Stimulated activated CD8-positive, alpha-beta memory T cell treated with anti-CD3 and anti-CD28 coated beads, Interleukin-4, amount 100 ng/mL, for 1 hour (primary cell): ENCODE results near the gene CRELD1.

Experiments
- DNase-seq, 2 donors: peaks; one replicate each; pipeline ENCODE4 v3.0.0-alpha.2; 2020; ENCODE audit warnings: low read depth in 2 of 2, low spot score in 1 of 2

The CRELD1 gene

DNA sequence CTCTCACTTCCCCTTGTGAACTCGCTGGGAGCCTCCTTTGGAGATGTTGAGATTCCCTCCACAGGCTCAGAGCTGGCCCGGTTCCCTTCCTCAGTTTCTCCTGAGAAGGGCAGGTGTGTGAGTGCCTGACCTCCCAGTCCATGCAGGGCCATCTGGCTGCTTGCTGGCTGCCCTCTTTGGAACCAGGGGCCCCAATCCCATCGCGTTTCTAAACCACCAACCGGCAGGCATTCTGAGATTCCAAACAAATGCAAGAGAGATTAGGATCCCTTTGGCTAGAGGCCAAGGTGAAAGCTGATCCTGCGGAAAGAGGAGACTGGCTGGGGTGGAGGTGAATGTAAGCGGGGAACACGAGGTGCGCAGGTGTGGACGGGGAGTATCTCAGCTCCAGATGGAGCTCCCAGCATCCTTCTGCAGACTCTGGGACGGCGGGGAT is 21.5 kb downstream of the CRELD1 start:
- DNase-seq = no peak

DNA sequence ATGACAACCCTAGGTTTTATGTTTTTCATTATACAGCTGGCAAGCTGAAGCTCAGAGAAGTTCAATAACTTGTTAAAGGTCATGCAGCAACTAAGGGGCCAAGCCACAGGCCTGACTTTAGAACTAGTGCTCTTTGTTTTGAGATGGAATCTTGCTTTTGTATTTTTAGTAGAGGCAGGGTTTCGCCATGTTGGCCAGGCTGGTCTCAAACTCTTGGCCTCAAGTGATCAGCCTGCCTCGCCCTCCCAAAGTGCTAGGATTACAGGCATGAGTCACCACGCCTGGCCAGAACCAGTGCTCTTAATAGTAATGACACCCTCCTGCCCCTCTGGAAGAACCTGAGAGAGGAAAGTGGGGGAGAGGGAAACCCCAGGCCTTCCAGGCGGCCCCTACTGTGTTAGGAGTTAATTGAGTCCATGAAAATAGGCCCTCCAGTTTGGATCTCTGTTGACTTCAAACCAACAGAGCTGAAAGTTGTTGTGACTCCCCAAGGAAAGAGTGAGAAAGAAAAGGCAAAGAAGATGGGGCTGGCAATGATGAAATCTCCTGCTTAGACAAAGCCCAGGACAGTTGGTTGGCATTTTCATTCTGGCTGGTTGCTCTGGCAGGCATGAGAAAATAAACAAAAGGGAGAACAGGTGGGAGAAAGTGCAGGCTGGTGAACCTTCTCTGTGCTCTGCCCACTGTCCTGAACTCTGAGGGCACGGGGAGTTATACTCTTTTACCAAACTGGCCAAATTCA is 22.1 kb downstream of the CRELD1 start:
- no peak for DNase-seq

DNA sequence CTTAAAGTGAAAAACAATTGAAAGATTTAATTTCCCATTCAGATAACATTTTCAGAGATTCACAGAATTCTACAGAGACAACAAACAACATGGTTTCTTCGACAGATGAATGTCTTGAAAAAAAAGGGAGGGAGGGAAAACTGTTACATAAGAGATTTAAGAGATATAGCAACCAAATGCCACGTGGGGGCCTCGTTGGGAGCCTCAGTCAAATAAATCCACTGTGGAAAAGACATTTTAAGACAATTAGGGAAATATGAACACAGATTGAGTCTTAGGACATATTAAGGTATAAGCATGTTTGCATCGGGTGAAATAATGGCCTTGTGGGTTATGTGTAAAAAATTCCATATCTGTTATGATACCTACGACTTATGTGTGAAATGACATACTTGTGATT is 23.6 kb downstream of the CRELD1 start:
- no peak for DNase-seq

DNA sequence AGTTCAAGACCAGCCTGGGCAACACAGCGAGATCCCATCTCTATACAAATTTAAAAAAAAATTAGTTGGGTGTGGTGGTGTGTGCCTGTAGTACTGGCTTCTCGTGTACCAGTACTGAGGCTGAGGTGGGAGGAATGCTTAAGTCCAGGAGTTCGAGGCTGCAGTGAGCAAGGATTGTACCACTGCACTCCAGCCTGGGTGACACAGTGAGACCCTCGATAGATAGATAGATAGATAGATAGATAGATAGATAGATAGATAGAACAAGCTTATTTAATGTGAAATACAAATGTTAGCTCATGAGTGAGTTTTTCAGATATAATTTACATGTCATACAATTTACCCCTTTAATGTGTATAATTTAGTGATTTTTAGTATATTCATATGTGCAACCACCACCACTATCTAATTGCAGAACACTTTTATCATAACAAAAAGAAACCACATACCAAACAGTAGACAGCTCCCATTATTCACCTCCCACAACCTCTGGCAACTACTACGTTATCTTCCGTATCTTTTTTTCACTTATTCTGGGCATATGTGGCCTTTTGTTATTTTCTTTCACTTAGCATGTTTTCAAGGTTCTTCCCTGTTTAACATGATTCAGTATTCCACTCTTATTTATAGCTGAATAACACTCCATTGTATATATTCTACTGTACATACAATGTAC is 31.7 kb downstream of the CRELD1 start:
- no peak for DNase-seq

DNA sequence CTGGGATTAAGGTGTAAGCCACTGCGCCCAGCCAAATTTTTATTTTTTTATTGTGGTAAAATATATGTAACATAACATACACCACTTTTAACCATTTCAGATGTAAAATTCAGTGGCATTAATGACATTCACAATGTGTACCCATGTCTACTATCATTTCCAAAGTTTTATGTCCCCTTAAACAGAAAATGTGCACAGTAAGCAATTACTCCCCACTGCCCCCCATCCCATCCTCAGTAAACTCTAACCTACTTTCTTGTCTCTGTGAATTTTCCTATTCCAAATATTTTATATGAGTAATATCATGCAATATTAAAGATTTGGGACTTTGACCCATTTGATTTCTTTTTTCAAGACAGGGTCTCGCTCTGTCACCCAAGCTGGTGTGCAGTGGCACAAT is 33.2 kb downstream of the CRELD1 start:
- DNase-seq = no peak

DNA sequence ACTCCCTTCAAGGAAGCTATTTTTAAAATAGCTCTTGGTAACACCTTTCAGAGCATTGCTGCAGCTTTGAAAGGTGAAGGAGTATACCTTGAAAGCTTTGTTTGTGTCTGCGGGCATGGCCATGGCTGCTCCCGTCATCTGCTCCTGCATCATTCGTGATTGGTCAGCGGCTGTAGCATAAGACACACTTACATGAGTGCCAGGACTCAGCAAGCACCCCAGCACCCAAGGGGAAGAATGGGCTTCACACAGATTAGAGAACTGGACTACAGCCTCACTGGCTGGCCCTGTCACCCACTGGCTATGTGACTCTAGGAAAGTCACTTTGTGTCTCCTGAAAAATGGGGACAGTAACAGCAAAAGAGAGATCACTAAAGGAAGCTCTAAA is 36.0 kb downstream of the CRELD1 start:
- no peak for DNase-seq

DNA sequence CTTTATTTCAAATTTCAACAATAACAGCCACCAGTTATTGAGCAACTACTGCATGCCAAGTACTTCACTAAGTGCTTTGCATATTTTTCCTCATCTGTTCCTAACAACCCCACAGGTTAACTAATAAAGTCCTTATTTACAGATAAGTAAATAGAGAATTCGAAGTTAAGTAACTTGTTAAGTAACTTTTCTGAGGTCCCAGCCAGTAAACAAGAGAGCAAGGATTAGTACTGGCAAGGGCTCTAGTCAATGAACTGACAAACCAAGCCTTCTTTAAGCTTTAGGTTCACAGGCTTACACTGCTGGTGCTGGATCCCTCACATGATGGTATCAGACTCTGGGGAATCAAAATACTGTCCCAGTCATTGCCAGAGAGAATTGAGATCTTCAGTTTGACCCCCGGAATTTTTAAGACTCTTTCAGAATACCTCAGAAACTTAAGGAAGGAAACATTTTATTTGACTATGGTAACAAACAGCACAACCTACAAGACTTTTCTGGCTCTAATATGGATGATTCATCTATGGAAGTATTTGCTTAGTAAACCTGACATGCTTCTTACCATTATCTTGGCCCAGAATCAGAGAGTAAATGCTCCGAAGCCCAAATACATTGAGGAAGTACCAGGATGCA is 36.5 kb downstream of the CRELD1 start:
- no peak for DNase-seq

DNA sequence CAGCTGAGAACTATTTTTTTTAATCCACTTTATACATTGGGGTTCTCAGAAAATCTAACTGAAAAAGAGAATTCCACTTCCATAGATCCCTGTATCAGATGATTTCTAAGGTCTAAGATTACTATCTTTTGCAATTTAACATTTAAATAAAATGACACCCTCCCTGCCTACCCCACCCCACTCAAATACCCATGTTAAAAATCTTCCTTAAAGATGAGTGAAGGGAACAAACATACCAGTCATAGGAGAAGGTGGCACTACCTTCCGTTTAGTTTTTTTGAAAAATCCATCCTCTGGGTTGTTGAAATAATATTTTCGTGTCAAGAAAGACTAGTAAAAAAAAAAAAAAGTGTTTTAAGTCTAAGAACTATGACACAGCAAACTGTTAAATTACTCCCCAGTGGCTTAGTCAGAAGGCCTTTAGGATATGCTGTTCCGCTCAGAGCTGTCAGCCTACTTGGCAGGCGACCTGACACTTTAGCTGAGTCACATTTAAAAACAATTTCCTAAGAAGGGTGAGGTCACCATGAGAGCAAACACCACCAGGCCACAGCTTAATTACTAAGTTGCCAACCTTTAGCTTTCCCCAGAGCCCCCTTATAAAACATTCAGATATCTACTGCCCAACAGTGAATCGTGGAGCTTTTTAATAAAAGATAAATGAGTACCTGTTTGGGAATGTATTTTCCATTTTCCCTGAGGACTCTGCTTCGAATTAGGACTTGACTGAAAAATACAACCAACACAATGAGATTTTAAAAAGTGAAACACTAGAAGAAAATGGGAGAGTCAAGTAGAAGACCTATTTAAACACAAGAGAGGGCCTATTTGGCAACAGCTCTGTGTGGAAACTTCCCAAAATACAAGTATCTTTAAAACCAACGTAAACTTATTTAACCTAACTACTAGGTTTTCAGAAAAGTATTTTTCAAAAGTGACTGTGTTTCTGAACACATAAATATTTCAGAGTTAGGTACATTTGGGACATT is 43.4 kb downstream of the CRELD1 start:
- no peak for DNase-seq

DNA sequence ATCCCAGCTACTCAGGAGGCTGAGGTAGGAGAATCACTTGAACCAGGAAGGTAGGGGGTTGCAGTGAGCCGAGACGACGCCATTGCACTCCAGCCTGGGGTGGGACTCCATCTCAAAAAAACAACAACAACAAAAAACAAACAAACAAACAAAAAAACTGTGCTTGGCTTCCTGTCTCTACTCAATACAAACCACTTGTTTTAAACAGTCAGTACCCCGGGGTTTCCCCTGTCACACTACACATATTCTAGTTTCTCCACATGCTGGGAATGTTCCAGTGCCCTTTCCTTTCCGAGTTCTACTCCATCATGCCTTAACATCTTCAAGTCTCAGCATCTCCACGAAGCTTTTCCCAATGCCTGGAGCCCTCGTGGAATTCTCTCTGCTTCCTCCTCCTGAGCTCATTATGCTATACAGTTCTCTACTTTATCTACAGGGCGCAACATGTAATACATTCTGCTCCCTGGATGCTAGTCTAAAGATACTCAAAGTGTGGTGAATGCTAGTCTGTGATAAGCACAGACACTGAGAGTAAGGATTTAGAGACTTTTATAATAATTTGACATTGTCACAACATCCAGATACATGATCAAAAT is 45.2 kb downstream of the CRELD1 start:
- no peak for DNase-seq

DNA sequence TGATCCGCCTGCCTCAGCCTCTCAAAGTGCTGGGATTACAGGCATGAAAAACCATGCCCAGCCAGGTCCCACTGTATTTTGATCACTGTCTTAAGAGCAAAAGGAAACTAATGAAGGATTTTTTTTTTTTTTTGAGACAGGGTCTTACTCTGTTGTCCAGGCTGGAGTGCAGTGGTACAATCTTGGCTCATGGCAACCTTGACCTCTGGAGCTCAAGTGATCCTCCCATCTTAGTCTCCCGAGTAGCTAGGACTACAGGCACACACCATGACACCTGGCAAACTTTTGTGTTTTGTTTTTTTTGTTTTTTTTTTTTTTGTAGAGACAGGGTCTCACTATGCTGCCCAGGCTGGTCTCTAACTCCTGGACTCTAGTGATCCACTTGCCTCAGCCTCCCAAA is 46.6 kb downstream of the CRELD1 start:
- no peak for DNase-seq

DNA sequence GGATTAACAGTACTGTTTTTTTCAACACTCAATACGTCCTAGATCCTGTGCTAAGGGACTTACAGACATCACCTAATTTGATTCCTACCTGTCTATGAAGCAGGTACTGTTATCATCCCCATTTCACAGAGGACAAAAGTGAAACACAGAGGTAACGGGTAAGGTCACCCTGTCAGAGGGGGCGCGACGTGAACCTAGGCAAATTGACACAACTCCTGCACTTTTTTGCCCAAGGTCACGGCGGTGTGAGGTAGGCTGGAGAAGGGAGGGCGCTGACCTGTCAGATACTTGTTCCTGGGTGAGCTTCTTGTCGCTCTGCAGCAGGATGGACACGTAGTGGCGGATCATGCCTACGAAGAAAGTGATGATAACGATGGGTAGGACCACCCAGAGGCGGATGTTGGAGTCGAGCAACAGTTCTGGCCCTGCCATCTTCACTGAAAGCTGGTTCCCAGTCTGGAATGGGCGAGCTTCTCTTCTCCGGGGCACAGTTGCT is 52.6 kb downstream of the CRELD1 start:
- no peak for DNase-seq

DNA sequence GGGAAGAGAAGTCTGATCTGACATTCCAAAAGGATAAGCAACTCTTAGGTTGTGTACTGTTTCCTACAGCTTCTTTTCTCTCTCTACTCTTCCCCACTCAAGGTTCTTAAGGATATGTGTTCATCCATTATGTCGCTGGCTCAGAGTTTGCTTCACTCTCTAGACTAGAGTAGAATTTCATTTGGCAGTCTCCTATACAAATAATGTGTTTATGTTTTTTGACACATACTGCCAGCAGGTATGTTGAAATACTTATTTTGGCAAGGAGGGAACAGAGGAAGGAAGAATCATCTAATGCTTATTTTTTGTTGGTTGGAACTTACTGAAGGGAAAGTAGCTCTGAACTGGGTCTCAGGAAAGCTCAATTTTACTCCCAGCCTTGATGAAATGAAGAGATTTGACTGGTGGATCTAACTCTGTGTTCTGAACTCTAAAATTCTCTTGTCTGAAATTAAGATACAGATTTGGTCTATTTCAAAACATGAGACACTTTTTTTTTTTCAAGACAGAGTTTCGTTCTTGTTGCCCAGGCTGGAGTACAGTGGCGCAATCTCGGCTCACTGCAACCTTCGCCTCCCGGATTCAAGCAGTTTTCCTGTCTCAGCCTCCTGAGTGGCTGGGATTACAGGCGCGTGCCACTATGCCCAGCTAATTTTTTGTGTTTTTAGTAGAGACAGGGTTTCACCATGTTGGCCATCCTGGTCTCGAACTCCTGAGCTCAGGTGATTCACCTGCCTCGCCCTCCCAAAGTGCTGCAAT is 60.6 kb downstream of the CRELD1 start:
- DNase-seq = no peak
